Mucosa of descending colon (tissue), 3 donors: ENCODE results near the gene SALL1. TPM values are rescaled to one million over a fixed set of nuclear protein-coding genes. Genes with fewer than 3 reads are reported as not detected.

Experiments used
- ATAC-seq: fragments of 200-7000 bp; cut with Tn5 transposase; one replicate; pipeline ENCODE4 v1.9.1; 2020; ENCODE audit warnings: mild to moderate bottlenecking, moderate library complexity
- DNase-seq, 3 donors: peaks; one replicate each; pipeline ENCODE4 v3.0.0-alpha.2; 2020
- H3K36me3 ChIP-seq: fragments of 200-600 bp; one replicate; pipeline ENCODE4 v1.8.0; 2021; ENCODE audit warnings: low read depth, mild to moderate bottlenecking
- H3K4me1 ChIP-seq: fragments of 200-600 bp; one replicate; pipeline ENCODE4 v1.8.0; 2021; ENCODE audit warnings: low read depth, mild to moderate bottlenecking
- H3K4me3 ChIP-seq: fragments of 200-600 bp; one replicate; pipeline ENCODE4 v1.8.0; 2021; ENCODE audit warnings: mild to moderate bottlenecking
- H3K9me3 ChIP-seq: fragments of 200-600 bp; one replicate; pipeline ENCODE4 v1.8.0; 2021; ENCODE audit warnings: mild to moderate bottlenecking
- CTCF ChIP-seq: fragments of 200-600 bp; IDR thresholded peaks from one replicate; pipeline ENCODE4 v1.8.0; 2022; ENCODE audit warnings: antibody characterized with exemption, mild to moderate bottlenecking
- intact Hi-C, 2 donors: fragments of 100-400 bp; cut with DNase I in 1 of 2; cut with micrococcal nuclease in 1 of 2; formaldehyde crosslinking; loops; one replicate each; pipeline versions ENCODE4 v1.11.0 to v1.11.1; 2022; cut with DNase I, micrococcal nuclease
- long read RNA-seq, 2 donors: library from polyadenylated mRNA; unstranded; transcript quantifications; one replicate each; pipeline ENCODE4 v2.0.0, GENCODE V29; 2019 to 2021
- total RNA-seq, 3 donors: library from RNA; stranded (reverse); fragmentation: NEBNext Ultra II Directional in 2 of 3; extraction: Animal tissue kit (Norgen Biotek cat#: 25700) in 2 of 3; gene quantifications; one replicate each; pipeline versions ENCODE4 v1.2.1 to v1.2.4, GENCODE V29; 2021 to 2023
- donor health status: DM: no; HTN: no; CAD: no; lungs with moderate emphysema.
- donor health status: DM: no; HTN: no; CAD: no.
- donor health status: DM: no; HTN: yes; CAD: no.

Gene SALL1
- total RNA-seq: 1 to 10 TPM; 1.5 to 2.6 (median 1.7) TPM
- long read RNA-seq, donor 1, partial matches to known transcripts: 2 of 2 reads
- long read RNA-seq, donor 1, other reads (novel, unspliced or antisense): 0 of 2 reads
- long read RNA-seq, donor 2: 0 reads

- DNase-seq (no peak), ATAC-seq (no peak)
- no peak for TF ChIP-seq CTCF
- intact Hi-C loops: no loop called here
- H3K4me1 ChIP-seq: no peaks in the 10 kb centered on the region
- no peaks in the 10 kb centered on the region for H3K9me3 ChIP-seq
- H3K36me3 ChIP-seq: no peaks in the 10 kb centered on the region
- peak within 1 kb of the TSS; percentile 17 for H3K4me3 ChIP-seq
These were observed at the start of gene SALL1 for GRCh38 chr16:51150888-51151320. Gene SALL1, minus strand, starts transcription at chr16:51151270. Its CDS starts 29 bp downstream, at chr16:51151241.

DNA sequence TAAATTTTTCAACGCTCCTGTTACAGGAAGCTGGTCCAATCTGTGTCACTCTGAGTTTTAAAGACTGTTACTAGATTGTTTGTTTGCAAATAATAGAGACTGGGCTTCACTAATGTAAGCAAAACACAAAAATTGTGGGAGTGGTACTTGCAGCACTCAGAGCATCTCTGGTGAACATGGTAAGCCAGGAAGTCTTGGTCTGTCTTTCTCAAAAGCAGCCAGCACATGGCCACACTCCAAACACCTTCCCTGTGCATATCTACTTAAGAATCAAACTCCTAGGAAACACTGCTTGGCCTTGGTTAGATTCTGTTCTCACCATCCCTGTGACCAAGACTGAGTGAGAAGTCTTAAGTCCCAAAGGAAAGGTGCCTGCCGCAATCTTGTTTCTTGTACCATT, 49.7 kb upstream of the SALL1 start:
- H3K36me3 ChIP-seq: no peaks in the 10 kb centered on the region
- no peak overlapping the region for H3K4me3 ChIP-seq
- no peak for DNase-seq
- ATAC-seq: no peak
- no peak for TF ChIP-seq CTCF
- H3K9me3 ChIP-seq: peaks cover 6% of the 10 kb centered on the region
- intact Hi-C loops: no loop called here
- H3K4me1 ChIP-seq: no peaks in the 10 kb centered on the region

GRCh38 chr16:51197953-51198748, 47.1 kb upstream of the SALL1 start:
- no peaks in the 10 kb centered on the region for H3K36me3 ChIP-seq
- H3K4me1 ChIP-seq: no peaks in the 10 kb centered on the region
- H3K9me3 ChIP-seq: peaks cover 6% of the 10 kb centered on the region
- no peak for ATAC-seq
- H3K4me3 ChIP-seq: no peak overlapping the region
- intact Hi-C loops: no loop called here
- TF ChIP-seq CTCF: no peak
- no peak for DNase-seq

- no peak for ATAC-seq
- H3K9me3 ChIP-seq: no peaks in the 10 kb centered on the region
- H3K36me3 ChIP-seq: no peaks in the 10 kb centered on the region
- no peak for TF ChIP-seq CTCF
- no peaks in the 10 kb centered on the region for H3K4me1 ChIP-seq
- DNase-seq: no peak
- intact Hi-C loops: no loop called here
- H3K4me3 ChIP-seq: no peak overlapping the region
These were observed 42.8 kb upstream of the SALL1 start for GRCh38 chr16:51193879-51194278.

GRCh38 chr16:51184702-51185433, 33.8 kb upstream of the SALL1 start:
- Histone ChIP-seq H3K4me3 (no peak overlapping the region), H3K9me3 (no peaks in the 10 kb centered on the region), H3K4me1 (no peaks in the 10 kb centered on the region), H3K36me3 (no peaks in the 10 kb centered on the region)
- DNase-seq: no peak
- no peak for ATAC-seq
- TF ChIP-seq CTCF: no peak
- intact Hi-C loops: no loop called here
